ENCODE measurements around the gene PARL.

GRCh38 chr3:183837894-183838293 is 46.8 kb downstream of the PARL start:
- TF ChIP-seq EZH2 (IDR thresholded peaks at IDR 0.05) (no peak), POLR2AphosphoS5 (IDR thresholded peaks at IDR 0.05; ENCODE audit: borderline replicate concordance, low read depth, low read length) (no peak), FOXP2 (optimal IDR thresholded peaks at IDR 0.05; ENCODE audit: control extremely low read depth, extremely low read length, insufficient read depth) (no peak)
